ENCODE data around the gene KRTAP4-16.
"Not testable (repeated sequence)": the region's sequence is repeated elsewhere in the genome, so short reads cannot be mapped to it uniquely, and the experiment has no call there.

KRTAP4-16 gene

DNA sequence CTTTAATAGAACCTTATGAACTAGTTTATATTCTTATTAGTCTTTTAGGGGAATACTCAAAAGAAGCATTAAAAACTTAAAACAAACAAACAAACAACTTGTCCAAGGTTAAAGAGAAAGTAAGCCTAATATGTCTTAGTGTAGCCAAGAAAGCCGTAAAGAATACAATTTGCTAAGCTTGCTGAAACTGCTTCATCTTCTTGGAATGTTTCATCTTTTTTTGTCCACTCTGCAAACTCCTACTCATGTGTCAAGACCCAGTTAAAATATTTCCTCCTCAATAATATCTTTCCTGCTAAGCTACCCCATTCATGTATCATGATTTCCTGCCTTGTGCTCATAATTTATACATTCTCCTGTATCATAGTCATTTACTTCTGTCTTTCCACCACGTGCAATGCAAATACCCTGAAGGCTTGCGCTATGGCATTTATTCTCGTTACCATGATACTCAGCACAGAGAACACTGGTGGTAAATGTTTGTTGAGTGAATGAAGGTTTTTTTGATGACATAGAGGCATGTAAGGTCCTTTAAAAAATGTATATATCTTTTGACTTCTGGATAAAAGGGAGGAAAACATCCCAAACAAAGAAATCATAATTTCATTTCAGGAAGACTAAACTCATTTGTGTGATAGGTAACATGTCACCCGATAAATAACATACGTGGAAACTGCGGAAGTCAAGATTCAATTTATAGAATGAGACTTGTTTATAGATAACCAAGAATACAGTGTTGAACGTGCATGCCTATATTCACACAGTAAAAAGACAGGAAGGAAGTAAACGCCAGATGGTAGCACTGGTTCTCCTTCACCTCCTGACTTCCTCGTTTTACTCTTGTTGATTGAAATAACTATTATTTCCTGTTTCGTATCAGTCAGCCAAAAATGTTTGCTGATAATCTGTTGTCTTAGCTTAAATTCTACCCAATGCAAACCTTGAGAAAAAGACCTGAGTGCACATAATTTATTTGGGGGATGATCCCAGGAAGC is 18.0 kb upstream of the KRTAP4-16 start:
- not testable (repeated sequence) for DNase-seq (ENCODE audit: low read depth in 2 of 2)

DNA sequence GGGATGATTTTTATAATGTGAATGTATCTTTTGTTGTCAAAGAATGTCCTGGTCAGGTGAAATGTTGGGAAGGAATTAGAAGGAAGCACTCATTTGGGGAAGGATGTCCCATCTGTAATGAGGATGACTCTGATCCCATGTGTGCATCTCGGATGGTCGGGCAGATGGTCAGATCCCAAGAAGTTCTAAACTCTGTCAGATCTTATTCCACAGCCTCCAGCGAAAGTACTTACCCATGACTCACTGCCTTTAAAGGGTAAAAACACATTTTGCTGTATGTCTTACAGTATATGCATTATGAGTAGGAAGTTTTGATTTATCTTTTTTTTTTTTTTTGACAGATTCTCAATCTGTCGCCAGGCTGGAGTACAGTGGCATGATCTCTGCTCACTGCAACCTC is 16.7 kb upstream of the KRTAP4-16 start:
- no peak for DNase-seq (ENCODE audit: low read depth in 2 of 2)

GRCh38 chr17:41117846-41118386 is 15.9 kb upstream of the KRTAP4-16 start, which contains the start of gene KRTAP4-11:
Gene KRTAP4-11 (minus strand): TSS chr17:41118373. CDS start chr17:41118315, 58 bp downstream.
- not testable (repeated sequence) for DNase-seq (ENCODE audit: low read depth in 2 of 2)

DNA sequence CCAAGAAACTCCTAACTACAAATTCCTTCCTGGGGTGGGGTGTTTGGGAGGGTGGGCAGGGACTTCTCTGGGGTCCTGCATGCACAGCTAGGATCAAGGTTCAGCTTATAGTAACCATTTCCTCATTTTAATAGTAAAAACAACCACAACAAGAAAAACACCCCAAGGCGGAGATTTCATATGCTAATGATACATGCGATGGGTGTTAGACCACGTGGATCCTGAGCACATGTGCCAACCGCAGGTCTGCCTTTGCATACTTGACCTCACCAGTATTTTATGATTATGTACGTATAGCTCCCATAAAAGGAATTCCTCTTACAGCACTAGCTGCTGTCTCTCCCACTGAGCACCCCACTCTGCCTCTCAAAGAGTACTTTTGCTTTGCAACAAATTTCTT is 14.3 kb upstream of the KRTAP4-16 start:
- DNase-seq (ENCODE audit: low read depth in 2 of 2), result no peak

- no peak for DNase-seq (ENCODE audit: low read depth in 2 of 2)
These were observed 9.3 kb upstream of the KRTAP4-16 start for GRCh38 chr17:41111151-41111885.

- DNase-seq (ENCODE audit: low read depth in 2 of 2), result not testable (repeated sequence)
These were observed 6.8 kb upstream of the KRTAP4-16 start for GRCh38 chr17:41108728-41109386.

DNA sequence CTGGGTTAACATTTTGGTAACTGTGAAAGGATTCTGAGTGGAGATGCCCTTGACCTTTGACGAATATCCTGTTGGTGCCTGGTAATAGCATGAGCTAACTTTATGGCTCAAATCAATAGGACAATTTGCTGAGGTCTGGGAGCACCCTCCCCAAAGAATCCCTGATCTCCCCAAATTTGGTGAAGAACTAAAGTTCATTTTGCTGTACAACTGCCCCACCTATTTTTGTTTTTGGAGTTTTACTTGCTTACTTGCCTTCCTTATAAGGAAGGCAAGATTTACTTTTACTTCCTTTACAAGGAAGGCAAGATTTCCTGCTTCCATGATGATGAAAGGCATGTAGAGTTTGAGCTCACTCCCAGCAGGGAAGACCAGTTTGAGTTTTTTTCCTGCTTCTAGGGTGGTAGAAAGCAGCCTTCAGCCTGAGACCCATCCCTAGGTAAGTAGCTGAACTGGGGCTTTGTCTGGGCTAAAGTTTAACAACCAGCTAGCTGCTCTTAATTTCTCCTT is 6.0 kb upstream of the KRTAP4-16 start:
- DNase-seq (ENCODE audit: low read depth in 2 of 2), result no peak

GRCh38 chr17:41105347-41105746 is 3.3 kb upstream of the KRTAP4-16 start, which contains the start of gene KRTAP4-9:
Gene KRTAP4-9 (plus strand): TSS chr17:41105389. CDS start chr17:41105389, 0 bp downstream.
- DNase-seq (ENCODE audit: low read depth in 2 of 2), result not testable (repeated sequence)

GRCh38 chr17:41104386-41105038 is 2.5 kb upstream of the KRTAP4-16 start:
- DNase-seq (ENCODE audit: low read depth in 2 of 2), result not testable (repeated sequence)

DNA sequence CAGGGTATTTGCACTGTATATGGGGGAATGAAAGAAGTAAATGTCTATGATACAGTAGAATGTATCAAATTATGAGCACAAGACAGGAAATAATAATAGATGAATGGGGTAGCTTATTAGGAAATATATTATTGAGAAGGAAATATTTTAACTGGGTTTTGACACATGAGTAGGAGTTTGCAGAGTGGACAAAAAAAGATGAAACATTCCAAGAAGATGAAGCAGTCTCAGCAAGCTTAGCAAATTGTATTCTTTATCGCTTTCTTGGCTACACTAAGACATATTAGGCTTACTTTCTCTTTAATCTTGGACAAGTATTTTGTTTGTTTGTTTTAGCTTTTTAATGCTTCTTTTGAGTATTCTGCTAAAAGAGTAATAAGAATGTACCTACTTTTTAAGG is 1.9 kb upstream of the KRTAP4-16 start:
- no peak for DNase-seq (ENCODE audit: low read depth in 2 of 2)

- not testable (repeated sequence) for DNase-seq (ENCODE audit: low read depth in 2 of 2)
These were observed 2.1 kb downstream of the KRTAP4-16 start for GRCh38 chr17:41099682-41100480.

GRCh38 chr17:41098481-41098880 is 3.5 kb downstream of the KRTAP4-16 start:
- DNase-seq (ENCODE audit: low read depth in 2 of 2), result no peak

DNA sequence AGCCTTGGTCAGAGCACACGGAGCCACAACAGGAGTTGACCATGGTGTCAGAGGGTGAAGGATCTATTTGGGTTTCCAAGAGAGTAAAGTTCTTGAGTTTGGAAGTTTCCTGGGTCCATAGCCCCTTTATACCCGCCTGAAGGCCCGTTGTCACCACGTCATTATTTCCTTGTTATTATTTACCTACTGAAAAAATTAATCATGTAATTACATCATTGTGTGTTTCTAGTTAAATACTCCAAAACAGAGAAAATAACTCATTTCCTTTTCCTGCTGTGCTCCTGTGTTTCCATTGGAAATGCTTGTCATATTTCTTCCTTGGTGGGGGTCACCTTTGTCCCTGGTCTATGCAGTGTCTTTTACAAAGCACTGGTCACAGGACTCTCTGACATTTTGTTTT is 4.0 kb downstream of the KRTAP4-16 start, which contains the start of gene KRTAP4-8:
TSS of gene KRTAP4-8 (minus strand) at position 101 of the 400 bp plus-strand sequence. CDS start at position 43, 58 bp downstream.
- no peak for DNase-seq (ENCODE audit: low read depth in 2 of 2)

DNA sequence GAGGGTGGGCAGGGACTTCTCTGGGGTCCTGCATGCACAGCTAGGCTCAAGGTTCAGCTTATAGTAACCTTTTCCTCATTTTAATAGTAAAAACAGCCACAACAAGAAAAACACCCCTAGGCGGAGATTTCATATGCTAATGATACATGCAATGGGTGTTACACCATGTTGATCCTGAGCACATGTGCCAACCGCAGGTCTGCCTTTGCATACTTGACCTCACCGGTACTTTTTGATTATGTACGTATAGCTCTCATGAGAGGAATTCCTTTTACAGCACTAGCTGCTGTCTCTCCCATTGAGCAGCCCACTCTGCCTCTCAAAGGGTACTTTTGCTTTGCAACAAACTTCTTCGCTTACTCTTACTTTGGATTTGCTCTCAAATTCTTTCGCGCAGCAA is 6.0 kb downstream of the KRTAP4-16 start:
- no peak for DNase-seq (ENCODE audit: low read depth in 2 of 2)

GRCh38 chr17:41088760-41089352 is 13.2 kb downstream of the KRTAP4-16 start:
- DNase-seq (ENCODE audit: low read depth in 2 of 2), result not testable (repeated sequence)

DNA sequence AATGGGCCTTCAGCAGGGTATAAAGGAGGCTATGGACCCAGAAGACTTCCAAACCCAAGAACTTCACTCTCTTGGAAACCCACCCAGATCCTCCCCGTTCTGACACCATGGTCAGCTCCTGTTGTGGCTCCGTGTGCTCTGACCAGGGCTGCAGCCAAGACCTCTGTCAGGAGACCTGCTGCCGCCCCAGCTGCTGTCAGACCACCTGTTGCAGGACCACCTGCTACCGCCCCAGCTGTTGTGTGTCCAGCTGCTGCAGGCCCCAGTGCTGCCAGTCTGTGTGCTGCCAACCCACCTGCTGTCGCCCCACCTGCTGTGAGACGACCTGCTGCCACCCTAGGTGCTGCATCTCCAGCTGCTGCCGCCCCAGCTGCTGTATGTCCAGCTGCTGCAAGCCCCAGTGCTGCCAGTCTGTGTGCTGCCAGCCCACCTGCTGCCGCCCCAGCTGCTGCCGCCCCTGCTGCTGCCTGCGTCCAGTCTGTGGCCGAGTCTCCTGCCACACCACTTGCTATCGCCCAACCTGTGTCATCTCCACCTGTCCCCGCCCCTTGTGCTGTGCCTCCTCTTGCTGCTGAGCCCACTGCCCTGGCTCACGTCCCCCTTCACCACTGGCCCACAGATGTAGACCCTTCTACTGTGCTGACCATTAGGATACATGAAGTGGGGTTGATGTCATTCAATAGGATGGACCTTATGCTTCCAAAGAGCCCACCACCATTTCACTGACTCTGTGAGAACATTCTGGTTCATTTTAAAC is 17.7 kb downstream of the KRTAP4-16 start, which contains the start of gene KRTAP4-7:
TSS of gene KRTAP4-7 (plus strand) at position 51 of the 757 bp plus-strand sequence. CDS start at position 108, 57 bp downstream.
- DNase-seq (ENCODE audit: low read depth in 2 of 2), result not testable (repeated sequence)

- DNase-seq (ENCODE audit: low read depth in 2 of 2), result not testable (repeated sequence)
These were observed 18.6 kb downstream of the KRTAP4-16 start for GRCh38 chr17:41083427-41083826.

DNA sequence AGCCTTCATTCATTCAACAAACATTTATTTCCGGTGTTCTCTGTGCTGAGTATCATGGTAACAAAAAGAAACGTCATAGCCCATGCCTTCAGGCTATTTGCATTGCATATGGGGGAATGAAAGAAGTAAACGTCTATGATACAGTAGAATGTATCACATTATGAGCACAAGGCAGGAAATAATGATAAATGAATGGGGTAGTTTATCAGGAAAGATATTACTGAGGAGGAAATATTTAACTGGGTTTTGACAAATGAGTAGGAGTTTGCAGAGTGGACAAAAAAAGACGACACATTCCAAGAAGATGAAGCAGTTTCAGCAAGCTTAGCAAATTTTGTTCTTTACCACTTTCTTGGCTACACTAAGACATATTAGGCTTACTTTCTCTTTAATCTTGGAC is 19.4 kb downstream of the KRTAP4-16 start:
- DNase-seq (ENCODE audit: low read depth in 2 of 2), result no peak

Measured in activated CD8-positive, alpha-beta memory T cell treated with anti-CD3 and anti-CD28 coated beads for 4 hours (primary cell).